SK-N-SH treated with all-trans-retinoic acid at 6 μM for 48 hours (cell line): ENCODE data around the gene KBTBD12.

Experiments used
- ATAC-seq: fragments of 200-7000 bp; cut with Tn5 transposase; 3 replicates; pipeline ENCODE4 v1.9.1; 2020; ENCODE audit warnings: mild to moderate bottlenecking, moderate library complexity
- RARB ChIP-seq: fragments of 250-450 bp; sonication (Bioruptor Pico); IDR thresholded peaks from 2 replicates; pipeline ENCODE4 v1.8.0; 2021; ENCODE audit warnings: mild to moderate bottlenecking, moderate library complexity

The KBTBD12 gene

GRCh38 chr3:128036119-128036518 is 121.1 kb downstream of the KBTBD12 start:
- no peak for TF ChIP-seq RARB (CRISPR knock-in tag)
- TF ChIP-seq, all 23 proteins: peak for 0
- no peak for ATAC-seq
